NCI-H1694 treated with DMSO at 0.1 percent for 48 hours (cell line): ENCODE data around the gene CPXM2.

ENCODE experiments used
- DNase-seq: peaks from one replicate; lab custom pipeline; 2025; lab: John Stamatoyannopoulos, UW

CPXM2 gene

DNA sequence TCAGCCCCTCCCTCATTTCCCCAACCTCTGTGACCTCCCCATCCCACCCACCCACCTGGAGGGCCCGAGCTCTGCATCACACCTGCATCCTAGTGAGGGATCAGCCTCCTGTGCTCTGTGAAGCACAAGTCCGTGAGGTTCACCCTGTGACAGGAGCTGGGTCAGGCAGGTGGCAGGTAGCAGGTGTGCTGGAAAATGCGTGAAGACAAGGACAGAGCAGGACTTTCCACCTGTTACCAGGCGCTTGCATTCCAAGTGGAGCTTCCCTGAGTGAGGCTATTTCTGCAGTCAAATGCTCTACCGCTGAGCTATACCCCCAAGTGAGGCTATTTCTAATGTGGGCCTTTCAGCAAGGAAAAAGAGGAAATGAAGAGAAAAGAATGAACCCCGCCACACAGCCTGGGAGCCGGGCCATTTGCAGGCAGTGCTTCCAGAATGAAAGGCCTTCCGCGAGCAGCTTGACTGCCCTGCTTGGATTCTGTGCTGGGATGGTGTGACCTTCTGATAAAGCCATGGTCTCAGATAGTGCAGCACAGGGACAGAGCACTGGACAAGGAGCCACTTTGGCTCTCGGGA lies 13.3 kb upstream of the CPXM2 start:
- DNase-seq: no peak

DNA sequence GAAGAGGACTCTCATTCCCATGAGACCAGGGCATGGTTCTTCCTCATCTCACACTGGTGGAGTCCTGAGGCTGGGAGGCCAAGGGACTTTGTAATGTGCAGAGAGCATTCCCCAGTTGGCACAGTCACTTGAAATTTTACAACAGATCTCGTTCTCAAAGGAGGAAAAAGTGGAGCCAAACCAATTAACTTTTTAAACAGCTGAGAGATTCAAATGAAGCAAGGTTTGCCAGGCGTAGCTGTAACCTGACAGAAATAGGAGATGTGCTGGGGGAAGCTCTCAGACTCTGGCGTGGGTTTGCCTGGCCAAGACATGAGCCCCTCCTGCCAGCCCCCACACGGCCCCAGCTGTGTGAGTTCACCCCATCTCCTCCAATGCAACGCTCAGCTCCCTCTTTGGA lies 12.0 kb upstream of the CPXM2 start:
- no peak for DNase-seq

DNA sequence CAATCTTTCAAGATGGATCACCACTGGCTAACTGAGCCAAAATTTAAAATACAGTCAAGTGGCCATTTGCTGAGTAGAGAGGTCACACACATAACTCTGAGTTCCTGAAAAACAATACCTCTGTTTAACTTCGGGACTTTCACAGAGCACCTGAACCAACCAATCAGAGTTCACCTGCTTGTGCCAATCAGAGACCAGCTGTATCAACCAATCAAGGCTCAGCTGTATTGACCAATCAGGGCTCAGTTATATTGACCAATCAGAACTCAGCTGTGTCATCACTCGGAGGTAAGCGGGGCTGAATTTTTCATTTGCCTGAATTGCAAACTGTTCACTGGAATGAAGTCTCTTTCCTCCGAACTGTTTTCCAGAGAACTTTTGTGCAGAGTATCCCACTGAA lies 10.0 kb upstream of the CPXM2 start:
- no peak for DNase-seq

DNA sequence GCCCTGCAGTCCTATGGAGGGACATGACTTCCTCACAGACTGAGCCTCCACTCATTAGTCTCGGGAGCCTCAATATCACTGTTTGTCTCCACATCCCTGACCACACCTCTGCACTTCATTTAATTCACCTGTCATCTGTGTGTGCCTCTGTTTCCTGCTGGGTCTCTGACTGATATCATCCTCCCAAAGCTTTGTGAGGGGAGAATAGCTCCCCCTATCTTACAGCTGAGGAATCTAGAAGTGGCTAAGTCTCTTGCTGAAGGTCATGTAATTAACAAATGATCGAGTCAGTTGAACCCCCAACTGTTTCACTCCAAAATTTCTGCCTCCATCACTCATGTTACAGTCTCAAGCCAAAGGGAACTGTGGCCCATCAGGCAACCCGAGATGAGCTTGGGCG lies 5.5 kb upstream of the CPXM2 start:
- DNase-seq: no peak

DNA sequence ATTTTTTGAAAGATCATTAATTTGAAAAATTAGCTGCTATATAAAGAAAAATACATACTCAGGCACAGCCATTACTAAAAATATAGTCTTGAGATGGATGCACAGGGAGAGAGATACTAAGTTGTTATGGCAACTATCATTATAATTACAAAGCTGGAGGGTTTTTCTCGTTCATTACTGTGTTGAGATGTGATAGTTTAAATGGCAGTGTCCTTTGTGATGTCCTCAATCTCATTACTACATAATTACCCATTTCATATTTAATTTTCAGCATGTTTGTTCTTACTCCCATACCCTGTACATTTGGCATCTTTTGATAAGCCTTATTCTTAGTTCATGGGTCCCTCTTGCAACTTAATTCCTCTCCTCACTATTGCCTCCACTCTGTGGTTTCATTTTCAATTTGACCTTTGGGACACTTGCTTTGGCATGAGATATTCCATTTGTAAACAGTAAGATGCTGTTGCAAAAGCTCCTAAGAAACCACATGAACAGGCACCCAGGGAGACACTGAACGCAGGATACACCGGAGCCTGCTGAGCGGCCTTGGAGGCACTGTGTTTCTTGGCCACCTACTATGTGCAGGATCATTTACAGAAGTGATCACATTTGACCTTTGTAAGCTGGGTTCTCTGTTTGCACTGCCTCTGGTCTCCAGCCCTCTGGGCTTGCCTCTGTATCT lies 4.8 kb upstream of the CPXM2 start:
- DNase-seq: no peak

DNA sequence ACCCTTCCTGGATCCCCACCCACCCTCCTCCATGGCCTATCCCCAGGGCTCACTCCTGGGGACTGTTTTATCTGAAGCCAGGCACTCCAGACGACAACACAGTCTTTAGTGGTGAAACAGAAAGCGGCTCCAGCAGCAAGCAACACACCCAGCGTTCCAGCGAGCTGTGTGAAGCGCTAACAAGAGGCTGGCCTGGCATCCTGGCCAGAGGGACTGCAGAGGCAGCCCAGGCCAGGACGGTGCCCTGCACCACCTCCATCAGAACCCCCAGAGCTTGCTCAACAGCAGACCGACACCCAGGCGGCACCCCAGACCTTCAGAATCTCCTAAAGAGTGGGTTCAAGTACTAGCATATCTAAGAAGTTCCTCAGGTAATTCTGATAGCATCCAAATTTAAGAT lies 2.0 kb upstream of the CPXM2 start:
- DNase-seq: no peak

DNA sequence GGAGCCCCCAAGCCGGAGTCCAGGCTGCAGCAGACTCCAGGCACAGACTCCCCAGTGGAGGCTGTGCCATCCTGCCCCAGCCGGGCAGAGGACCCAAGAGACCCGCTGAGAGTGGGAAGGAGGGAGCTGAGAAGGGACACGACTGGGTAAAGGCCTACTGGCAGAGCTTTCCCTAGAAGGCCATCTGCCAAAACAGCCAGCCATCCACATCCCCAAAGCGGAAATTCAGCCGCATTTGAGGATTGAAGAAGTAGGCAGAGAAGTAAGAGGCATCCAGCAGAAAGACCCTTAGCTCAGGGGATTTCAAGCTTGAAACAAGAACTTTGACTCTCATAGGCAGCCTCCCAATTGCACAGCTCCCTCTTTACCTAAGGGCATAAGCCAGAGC lies 857 bp downstream of the CPXM2 start:
- DNase-seq: no peak

DNA sequence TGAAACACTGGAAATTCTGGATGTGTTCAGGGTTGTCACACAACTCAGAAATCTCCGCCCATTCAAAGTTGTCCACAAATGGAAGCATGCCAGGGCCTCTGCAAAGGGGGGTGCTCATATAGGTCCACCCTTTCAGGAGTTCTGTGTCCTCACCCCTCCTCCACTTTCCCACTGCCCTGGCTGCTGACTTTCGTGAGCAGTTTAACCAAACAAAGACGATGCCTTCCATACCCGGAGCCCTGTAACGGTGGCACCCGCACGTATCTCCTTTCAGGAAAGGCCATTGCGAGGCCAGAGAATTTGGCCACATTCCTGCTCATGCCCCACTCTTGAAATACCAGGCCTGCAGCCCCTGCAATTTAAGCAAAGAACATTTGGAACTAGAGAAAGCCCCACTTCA lies 1.4 kb downstream of the CPXM2 start:
- no peak for DNase-seq

DNA sequence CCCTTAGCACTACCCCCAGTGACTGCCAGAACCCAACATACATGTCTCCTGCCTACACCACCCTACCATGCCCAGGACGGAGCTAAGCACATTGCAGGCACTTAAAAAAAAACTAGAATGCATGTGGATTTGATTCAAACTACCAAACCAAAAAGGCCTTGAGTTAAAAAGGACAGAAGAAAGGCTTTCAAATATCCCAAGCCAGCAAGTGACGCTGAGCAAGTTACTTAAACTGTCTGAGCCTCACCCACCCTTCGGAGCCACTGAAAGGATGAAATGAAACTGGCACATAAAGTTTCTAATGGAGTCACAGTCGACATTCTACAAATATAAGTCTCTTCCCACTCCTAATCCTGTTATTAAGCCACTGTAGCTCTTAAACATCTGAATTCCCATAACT lies 1.8 kb downstream of the CPXM2 start:
- DNase-seq: no peak

DNA sequence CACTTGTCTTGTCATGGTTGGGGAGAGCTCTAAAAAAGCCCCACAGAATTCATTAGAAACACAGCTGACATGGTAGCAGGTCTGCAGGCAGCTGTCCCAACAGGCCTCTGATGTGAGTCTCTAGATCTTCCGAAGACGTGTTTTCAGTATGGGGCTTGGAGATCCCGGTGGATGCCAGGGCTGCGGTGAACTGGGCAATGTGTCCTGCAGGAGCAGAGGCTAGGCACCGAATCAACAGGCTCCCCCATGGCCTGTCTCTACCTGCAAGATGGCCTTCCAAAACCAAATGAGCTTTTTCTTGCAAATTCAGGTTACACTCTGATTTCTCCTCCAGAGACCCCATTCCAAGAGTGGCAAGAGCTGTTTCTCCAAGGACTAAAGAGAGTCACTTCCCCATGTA lies 2.9 kb downstream of the CPXM2 start:
- DNase-seq: no peak

DNA sequence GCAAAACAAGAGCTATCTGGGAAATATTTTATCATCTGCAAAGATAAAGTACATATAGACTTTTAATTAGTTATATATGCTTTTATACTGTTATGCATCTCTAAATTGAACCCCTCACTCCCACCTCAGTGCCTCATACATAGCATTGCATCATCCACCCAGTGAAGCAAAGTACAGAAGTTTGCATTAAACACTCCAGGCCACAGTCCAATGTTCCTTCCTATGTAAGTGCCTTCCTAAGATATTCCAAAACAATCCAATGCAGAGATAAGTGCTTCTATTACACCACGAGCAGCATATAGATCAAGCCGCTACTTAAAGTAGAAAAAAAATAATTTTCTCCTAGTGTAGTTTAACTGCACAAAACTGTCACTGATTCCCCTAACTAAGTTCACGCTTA lies 3.4 kb downstream of the CPXM2 start:
- no peak for DNase-seq

DNA sequence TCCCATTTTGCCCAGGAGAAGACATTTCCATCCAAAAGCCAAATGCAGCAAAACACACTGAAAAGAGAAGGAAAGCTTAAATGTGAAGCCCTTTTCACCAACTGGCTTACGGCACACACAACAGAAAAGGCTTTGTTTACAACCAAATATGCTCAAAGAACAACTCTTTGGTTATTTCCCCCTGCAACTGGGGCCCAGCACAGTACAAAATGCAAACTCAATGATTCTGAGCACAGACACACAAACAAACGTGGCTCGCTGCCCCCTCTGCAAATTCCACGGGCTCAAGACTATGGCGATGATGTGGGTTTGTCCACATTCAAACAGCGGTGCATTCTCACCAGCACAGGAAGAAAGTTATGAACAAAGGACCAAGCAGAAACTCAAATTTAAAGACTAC lies 5.3 kb downstream of the CPXM2 start:
- no peak for DNase-seq

DNA sequence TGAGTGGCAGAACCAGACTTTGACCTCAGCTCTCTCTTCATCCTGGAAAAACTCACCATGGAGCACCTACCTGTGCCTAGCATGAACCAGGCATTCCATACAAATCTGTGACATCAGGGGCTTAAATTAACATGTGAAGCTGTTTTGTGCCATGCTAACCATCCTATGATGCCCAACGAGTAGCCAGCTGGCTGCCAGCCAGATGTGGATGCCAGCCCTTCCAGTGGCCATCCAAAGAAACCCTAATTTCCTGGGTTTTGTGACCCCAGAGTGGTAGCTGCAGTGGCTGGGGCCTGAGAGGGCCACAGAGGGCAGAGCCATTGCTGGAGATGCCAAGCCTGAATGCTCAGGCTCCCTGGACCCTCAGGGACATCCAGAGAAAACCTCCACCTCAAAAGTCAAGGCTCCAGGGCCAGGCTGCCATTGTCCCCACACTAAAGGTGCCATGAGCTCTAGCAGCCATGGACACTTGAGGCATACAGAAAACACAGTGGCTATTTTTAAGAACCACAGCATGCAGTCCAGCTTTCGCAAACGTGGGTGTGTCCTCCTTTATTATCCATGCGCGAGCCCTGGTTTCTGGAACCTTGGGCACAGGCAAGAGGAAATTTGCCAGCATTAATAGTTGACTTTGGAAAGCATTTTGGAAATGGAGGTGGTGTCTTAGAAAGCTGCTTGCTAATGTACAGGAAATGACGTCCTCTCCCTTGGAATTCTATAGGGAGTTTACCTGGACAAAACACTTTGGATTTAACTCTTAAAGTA lies 6.0 kb downstream of the CPXM2 start:
- DNase-seq: no peak

DNA sequence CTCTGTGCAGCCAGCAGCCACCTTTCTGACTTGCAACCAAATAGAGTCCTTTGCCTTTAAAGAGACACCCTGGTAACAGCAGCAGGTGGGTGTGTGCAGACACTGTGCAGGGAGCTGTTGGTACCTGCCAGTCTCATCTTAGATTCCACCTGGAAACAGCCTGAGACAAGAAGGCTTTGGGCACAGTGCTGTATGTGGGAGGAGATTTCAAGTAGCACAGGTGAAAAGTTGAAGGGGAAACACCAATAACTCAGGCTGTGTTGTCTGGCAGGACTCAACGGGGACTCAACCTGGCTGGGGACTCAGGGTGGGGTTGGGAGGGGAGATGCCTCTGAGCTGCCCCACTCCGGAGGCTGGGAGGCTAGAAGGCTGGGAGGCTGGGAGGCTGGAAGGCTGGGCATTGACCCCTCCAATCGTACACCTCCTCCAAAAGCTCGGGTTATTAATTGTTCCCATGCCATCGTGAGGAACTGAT lies 6.7 kb downstream of the CPXM2 start:
- DNase-seq: no peak

DNA sequence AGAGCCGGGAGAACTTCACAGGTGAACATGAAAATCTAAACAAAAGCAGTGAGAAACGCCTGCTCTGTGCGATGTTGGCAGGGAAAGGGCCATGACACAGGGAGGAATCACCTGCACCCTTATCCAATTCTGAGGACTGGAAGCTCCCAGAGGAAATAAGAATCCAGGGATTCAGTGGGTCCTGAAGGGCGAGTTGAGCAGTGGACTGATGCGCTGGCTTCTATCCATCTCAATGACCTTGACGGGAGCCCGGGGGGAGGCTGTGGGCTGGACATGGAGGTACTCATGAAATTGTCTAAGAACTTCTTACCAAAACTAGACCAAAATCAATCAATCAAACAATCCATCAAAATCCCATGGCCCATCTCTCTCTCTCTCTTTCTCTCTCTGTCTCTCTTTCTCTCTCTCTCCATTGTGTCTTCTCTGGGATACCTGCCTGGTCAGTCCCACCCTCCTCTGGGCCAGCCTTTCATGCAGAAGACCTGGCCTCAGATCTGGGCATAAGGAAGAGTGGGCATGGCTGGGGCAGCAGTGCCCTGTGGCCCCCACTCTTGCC lies 7.2 kb downstream of the CPXM2 start:
- DNase-seq: no peak

DNA sequence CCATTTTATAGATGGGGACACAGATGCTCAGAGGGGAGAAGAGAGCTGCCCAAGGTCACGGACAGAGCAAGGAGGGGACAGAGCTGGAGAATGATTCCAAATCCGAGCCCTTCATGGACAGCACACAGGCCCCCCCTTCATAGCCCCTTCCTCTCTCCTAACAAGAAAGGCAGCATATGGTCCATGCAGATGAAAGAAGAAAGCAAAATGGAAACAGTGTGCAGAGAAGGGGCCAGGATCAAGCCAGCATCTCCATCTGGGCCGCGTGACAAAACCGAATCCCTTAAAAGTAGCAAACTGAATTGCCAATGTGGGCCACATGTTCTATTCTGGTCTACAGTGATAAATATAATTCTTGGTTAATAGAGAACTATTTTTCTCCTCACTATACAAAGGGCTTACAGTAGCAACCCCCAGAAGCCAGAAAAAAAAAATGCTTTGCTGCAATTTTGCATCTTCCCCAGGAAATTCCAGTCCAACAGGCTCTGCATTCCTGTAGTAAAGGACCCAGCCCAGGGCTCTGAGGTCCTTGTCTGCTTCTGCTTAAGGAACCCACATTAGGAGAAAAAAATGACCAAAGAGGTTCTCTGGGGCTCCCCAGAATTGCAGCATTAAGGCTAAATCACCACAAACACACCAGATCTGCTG lies 7.8 kb downstream of the CPXM2 start:
- no peak for DNase-seq

DNA sequence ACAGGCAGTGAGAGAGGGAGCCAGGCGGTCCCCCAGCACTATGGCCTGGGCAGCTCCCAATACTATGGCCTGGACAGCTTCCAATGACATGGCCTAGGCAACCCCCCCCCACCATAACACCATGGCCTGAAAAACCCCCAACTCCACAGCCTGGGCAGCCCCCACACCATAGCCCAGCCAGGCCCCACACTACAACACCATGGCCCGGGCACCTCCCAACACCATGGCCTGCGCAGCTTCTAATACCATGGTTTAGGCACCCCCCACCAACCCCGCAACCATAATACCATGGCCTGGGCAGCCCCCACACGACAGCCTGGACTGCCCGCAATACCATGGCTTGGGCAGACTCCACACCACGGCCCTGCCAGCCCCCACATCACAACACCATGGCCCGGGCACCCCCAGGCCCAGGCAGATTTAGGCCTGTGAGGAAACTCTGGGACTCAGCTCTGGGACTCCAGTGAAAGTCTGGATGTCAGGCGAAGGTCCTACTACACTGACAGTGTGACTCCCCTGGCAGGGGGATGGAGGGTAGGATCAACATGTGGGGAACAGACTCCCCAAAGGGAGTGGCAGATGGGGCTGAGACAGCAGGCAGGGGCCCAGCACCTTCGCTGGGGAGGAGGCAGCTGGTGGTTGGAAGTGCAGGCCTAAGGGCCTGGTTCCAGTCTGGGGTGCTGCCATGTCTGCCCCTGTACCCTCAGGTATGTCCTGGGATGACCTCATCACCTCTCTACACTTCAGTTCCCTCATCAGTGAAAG lies 8.7 kb downstream of the CPXM2 start:
- DNase-seq: no peak

DNA sequence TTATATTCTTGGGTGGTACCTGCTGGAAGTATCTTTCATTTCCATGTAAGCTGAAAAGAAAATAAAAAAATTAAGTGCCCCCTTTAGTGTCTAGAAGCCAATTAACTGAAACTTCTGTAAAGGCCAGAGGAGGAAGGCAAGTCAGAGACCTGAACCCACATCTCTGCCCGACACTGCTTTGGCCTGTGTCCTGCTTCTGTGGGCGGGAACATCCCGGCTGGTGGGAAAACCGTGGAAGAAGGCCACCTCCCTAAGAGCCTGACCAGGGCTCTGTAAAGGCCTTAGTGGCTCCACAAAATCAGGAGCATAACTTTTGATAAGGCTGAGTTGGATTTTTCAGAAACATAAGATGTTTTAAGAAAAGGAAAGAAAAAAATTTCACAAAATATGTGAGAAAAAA lies 9.4 kb downstream of the CPXM2 start:
- DNase-seq: no peak

DNA sequence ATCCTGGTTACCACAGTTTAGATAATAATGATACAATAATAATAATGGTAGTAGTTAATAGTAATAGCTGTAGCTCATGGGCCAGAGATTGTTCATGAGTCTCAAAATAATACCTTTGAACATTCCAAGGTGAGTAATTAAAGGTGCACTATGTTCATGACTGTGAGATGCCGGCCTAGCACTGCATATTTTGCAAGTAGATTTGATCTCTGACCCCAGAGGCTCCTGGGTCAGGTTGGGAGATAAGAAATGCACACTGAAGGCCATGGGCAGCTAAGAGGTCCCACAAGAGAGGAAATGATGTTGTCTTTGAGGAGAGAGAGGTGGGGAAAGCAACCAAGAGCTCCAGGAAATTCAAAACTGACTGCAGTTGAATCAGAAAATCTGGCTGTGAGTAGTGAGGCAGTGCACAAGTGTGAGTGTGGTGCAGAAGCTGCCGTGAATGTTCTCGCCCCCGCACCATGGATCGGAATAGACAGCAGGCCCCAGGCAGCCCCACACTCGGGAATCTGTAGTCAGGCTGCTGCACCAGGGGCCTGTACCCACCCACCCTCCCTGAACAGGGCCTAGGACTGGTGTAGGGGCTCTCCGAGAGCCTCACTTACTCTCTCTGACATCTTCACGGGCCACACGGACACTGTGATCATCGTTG lies 11.9 kb downstream of the CPXM2 start:
- no peak for DNase-seq

DNA sequence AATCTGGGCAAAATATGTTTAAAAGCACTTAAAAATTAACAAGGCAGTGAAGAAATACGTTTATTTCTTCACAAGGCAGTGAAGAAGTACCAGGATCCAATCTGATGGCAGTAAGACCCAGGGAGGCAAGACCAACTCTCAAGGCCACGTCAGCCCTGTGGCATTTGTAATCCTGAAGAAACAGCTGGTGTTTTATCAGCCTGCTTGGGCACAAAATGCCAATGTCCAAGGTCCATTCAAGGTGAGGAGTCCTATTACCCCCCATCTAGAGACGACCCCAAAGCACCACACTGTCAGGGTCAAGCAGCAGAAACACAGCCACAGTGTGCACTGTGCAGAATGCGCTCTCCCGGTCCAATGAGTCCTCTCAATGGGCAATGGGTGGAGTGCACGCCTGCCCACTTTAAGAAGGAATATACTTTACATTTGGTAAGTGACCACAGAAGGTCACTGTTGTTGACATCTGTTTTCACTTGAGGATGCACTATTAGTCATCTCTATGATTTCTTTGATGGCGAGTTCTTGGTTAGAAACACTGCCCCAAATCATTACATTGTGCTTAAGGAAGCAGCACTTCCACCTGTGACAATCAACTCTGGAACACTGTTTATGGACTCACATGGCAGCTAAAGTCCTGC lies 12.8 kb downstream of the CPXM2 start:
- no peak for DNase-seq

DNA sequence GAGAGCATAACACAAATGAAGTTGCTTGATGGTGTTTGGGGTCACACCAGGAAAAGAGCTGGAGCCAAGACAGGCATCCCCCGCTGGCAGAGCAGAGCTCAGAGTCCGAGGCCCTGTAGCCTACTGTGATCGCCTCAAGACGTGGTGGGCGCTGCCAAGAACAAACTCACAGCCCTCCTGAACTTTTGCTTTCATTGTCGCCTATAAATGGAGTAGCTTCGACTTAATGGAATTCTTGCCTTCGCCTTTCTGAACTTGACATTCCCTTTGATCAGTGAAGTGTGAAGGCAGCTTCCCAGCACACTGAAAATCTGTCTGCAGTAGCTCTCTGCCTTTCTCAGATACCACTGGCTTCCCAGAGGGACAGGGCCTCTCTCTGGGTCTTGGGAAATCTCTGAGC lies 21.3 kb downstream of the CPXM2 start:
- DNase-seq: no peak
